Choroid plexus epithelial cell (primary cell): ENCODE data around the gene SLC7A1.

ENCODE experiments used
- DNase-seq: peaks from one replicate; pipeline ENCODE4 v3.0.0-alpha.2; 2010; ENCODE audit warnings: low read depth
- H3K4me3 ChIP-seq: 2 replicates; pipeline ENCODE4 v1.5.1; 2011; ENCODE audit warnings: low read depth, mild to moderate bottlenecking, control low read depth, low read length, moderate library complexity
- TF ChIP-seq, protein P1 (sequence below): conservative IDR thresholded peaks from 2 replicates; pipeline ENCODE4 v1.5.1; 2011; ENCODE audit warnings: low read depth, mild to moderate bottlenecking, control low read depth, inconsistent platforms, low read length, moderate library complexity

Gene SLC7A1

DNA sequence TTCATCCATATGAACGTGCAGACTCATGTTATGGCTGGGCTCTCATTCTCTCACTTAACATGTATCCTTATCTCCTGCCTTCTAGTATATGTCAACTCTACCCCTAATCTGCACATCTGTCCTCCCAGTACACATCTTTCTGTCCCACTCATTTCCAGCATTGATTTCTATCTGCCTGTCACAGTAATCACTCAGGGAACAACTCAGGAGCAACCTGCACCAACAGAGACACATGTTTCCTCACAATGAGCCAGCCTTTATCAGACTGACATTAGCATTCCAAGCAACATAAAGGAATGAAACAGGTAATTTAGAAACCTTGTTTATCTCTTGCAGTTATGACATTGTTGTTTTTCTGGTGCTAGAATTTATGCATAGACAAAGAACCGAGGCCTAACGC, 17.6 kb upstream of the SLC7A1 start:
- no peak overlapping the region for H3K4me3 ChIP-seq
- DNase-seq: no peak
- TF ChIP-seq, protein P1, sequence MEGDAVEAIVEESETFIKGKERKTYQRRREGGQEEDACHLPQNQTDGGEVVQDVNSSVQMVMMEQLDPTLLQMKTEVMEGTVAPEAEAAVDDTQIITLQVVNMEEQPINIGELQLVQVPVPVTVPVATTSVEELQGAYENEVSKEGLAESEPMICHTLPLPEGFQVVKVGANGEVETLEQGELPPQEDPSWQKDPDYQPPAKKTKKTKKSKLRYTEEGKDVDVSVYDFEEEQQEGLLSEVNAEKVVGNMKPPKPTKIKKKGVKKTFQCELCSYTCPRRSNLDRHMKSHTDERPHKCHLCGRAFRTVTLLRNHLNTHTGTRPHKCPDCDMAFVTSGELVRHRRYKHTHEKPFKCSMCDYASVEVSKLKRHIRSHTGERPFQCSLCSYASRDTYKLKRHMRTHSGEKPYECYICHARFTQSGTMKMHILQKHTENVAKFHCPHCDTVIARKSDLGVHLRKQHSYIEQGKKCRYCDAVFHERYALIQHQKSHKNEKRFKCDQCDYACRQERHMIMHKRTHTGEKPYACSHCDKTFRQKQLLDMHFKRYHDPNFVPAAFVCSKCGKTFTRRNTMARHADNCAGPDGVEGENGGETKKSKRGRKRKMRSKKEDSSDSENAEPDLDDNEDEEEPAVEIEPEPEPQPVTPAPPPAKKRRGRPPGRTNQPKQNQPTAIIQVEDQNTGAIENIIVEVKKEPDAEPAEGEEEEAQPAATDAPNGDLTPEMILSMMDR: no peak

DNA sequence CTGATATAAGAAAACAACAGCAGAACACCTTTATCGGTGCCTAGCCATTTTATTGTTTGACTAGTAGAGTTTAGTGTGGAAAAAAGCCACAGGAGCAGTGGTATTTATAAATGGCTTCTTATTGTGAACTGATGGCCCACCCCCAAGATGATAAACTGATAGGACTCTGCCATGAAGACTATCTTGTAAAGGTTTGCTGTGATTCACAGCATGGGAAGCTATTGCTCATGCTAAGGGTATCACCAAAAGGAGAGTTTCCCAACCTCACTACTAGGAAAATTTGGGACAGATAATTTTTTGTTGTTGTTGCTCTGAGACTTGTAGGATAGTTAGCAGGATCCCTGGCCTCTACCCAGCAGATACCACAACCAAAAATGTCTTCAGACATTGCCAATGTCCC, 12.0 kb upstream of the SLC7A1 start:
- TF ChIP-seq, protein P1: no peak
- no peak for DNase-seq
- H3K4me3 ChIP-seq: no peak overlapping the region

DNA sequence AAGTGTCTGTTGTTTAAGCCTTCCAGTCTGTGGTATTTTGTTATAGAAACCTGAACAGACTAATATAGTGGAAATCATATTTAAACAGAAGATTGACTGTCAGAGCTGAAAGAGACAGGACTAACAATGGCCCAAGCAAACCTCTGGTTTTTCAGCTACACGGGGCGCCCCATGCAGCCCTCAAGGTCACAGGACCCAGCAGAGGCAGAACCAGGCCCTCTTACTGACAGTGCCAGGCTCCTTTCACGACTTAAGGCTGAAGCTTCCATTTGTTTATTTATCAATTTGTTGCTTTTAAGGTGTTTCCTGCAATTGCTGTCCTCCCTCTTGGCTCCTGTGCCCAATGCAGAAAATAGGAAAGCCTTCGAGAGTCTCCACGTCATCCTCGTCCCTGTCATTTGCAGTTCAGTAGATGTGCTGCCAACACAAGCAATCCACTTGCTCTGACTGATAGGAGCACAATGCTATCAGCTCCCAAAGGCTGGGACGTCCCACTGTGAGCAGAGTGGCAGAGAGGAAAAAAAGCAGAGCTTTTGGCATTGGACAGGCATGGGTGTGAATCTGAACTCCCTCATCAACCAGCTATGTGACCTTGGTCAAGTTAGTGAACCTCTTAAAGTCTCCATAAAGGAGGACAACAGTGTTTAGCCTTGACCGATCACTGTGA, 10.5 kb upstream of the SLC7A1 start:
- no peak for DNase-seq
- TF ChIP-seq, protein P1: no peak
- H3K4me3 ChIP-seq: no peak overlapping the region

DNA sequence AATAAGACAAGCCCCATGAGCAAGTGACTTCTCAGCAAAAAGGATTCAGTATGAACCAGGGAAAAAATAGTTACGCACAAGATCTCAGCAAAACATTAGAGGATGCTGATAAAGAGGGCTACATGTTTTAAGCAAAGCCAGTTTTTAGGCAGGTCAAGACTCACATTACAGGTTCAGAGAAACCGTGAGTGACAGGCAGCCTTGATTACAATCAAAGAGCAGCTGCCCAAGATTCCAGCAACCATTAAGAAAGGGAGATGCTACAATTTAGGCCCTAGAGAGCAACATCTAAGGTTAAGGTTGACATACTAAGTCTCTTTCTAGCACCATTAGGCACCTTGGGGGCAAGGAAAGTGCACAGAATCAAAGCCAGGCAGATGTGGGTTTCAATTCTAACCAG, 2.8 kb upstream of the SLC7A1 start:
- no peak overlapping the region for H3K4me3 ChIP-seq
- no peak for DNase-seq
- TF ChIP-seq, protein P1: no peak

DNA sequence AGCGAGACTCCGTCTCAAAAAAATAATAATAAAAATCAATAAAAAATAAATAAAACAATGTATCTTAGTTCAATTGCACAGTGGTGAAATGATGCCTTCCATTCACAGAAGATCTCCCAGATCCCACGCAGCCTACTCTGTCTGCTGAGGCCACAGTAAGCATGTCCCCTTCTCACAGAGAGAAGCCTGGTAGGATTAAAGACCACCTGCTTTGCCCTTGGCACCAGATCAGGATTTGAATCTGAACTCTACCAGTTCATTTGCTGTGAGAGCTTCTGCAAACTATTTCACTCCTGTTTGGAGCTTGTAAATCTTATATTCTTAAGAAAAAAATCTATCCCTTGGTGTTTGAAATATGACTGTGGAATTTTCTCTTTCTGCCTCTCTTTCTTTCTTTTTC, 2.2 kb upstream of the SLC7A1 start:
- DNase-seq: no peak
- TF ChIP-seq, protein P1: no peak
- H3K4me3 ChIP-seq: no peak overlapping the region

DNA sequence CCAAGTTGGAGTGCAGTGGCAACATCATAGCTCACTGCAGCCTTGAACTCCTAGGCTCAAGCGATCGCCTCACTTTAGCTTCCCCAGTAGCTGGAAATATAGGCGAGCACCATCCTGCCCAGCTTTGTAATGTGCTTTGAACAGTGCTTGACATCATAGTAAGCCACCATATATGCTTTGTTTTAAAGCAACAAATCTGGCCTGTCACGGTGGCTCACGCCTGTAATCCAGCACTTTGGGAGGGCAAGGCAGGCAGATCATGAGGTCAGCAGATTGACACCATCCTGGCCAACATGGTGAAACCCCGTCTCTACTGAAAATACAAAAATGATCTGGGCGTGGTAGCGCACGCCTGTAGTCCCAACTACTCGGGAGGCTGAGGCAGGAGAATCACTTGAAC, 1.8 kb upstream of the SLC7A1 start:
- TF ChIP-seq, protein P1: no peak
- DNase-seq: no peak
- no peak overlapping the region for H3K4me3 ChIP-seq

DNA sequence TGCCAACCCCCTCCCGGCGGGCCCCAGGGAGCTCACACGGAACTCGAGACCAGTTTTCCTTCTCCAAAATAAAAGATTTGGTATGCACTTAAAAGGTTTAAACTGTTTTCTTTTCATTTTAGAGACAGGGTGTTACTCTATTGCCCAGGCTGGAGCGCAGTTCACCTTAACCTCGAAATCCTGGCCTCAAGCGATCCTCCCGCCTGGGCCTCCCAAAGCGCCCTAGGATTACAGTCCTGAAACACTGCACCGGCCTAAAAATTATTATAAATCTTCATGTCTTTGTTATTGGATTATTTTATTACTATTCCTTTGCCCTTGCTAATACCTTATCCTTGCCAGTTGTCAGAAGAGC, 553 bp upstream of the SLC7A1 start:
- TF ChIP-seq, protein P1: no peak
- H3K4me3 ChIP-seq: peak overlapping the region; percentile 81
- DNase-seq: no peak
